ENCODE results near the gene ADAP1. TPM values are rescaled to one million over a fixed set of nuclear protein-coding genes. Genes with fewer than 3 reads are reported as not detected.

The ADAP1 gene
- total RNA-seq, 1 experiment from 2014 or later = 6.2 TPM

- H3K4me3 Mint-ChIP-seq = no peak overlapping the region
Measured at GRCh38 chr7:919924-920341, 34.5 kb downstream of the ADAP1 start.

More at GRCh38 chr7:919924-920341, 34.5 kb downstream of the ADAP1 start:
- WGBS (ENCODE audit: extremely low coverage, insufficient read length, low lambda C conversion rate) = no CpG with 5 or more reads among the region's 26 CpGs
- H2BK120ac ChIP-seq (ENCODE audit: low read depth, low read length, poor library complexity, severe bottlenecking) = no peak overlapping the region
- Mint-ChIP-seq H3K27me3 (ENCODE audit: low read depth) (no peaks in the 10 kb centered on the region; the same call in 1 of the 2 replicates), H3K4me1 (peaks cover 4 to 6% of the 10 kb centered on the region in 2 experiments), H3K27ac (no peak overlapping the region), H3K36me3 (ENCODE audit: insufficient read depth in 1 of 3, low read depth in 3 of 3) (no peaks in the 10 kb centered on the region), H3K9me3 (no peaks in the 10 kb centered on the region; a peak in 1 of 5 replicates)
- DNase-seq = no peak
- no peak overlapping the region for H3T11ph ChIP-seq (ENCODE audit: low read length)
- H3K79me1 ChIP-seq (ENCODE audit: insufficient read depth, low read depth, low read length, poor library complexity, severe bottlenecking) = no peaks in the 10 kb centered on the region
- no peaks in the 10 kb centered on the region for H3K4me1 ChIP-seq (ENCODE audit: insufficient read depth, low read length)
- no peak overlapping the region for H3K4ac ChIP-seq (ENCODE audit: low read depth, low read length)
- H3K23ac ChIP-seq (ENCODE audit: insufficient read length, low read depth, low read length) = no peak overlapping the region
- H2BK15ac ChIP-seq (ENCODE audit: low read depth, low read length) = no peak overlapping the region; the same call in 1 of the 2 replicates
- no peaks in the 10 kb centered on the region for H3K79me2 ChIP-seq (ENCODE audit: insufficient read depth, low read length)
- H3K27ac ChIP-seq (ENCODE audit: insufficient read length, low read depth, low read length) = no peak overlapping the region
- no peaks in the 10 kb centered on the region for H3K9me3 ChIP-seq (ENCODE audit: control insufficient read depth, low read depth, low read length)
- no peak overlapping the region for H4K5ac ChIP-seq (ENCODE audit: insufficient read length, low read depth, low read length)
- no peak overlapping the region for H4K8ac ChIP-seq (replicated peaks; ENCODE audit: insufficient read length, low read depth, low read length)
- no peak overlapping the region for H2BK12ac ChIP-seq (ENCODE audit: insufficient read length, low read depth, low read length)
- H2AK5ac ChIP-seq (ENCODE audit: insufficient read length, low read length) = no peak overlapping the region
- H2BK5ac ChIP-seq (ENCODE audit: insufficient read length, low read length) = no peak overlapping the region
- no peaks in the 10 kb centered on the region for H4K20me1 ChIP-seq (ENCODE audit: control insufficient read depth, insufficient read depth, insufficient read length)
- H3K18ac ChIP-seq (ENCODE audit: insufficient read length, low read depth, low read length) = no peak overlapping the region
- TF ChIP-seq CTCF (conservative IDR thresholded peaks at IDR 0.05) = no peak
- no peak overlapping the region for H3K14ac ChIP-seq (ENCODE audit: insufficient read depth, low read length)
- no peak overlapping the region for H4K91ac ChIP-seq (ENCODE audit: insufficient read length, low read depth, low read length)
- H3K23me2 ChIP-seq (ENCODE audit: insufficient read length, low read depth, low read length, poor library complexity, severe bottlenecking) = no peaks in the 10 kb centered on the region
- no peak overlapping the region for H2BK20ac ChIP-seq (ENCODE audit: low read depth, low read length, poor library complexity, severe bottlenecking)
- no peaks in the 10 kb centered on the region for H3K27me3 ChIP-seq (ENCODE audit: insufficient read depth, low read length)
- no peak overlapping the region for H3K9ac ChIP-seq (ENCODE audit: extremely low read depth, insufficient read length, low read length)
- H3K4me2 ChIP-seq (ENCODE audit: insufficient read depth, insufficient read length, low read length) = no peak overlapping the region
- no peak overlapping the region for H2AFZ ChIP-seq (ENCODE audit: low read length)
- H3K56ac ChIP-seq (ENCODE audit: insufficient read length, low read depth, low read length) = no peak overlapping the region

Measured in H9 (cell line).